ENCODE measurements around the gene MRPS18B. TPM values are rescaled to one million over a fixed set of nuclear protein-coding genes. Genes with fewer than 3 reads are reported as not detected.

Gene MRPS18B
- total RNA-seq, 1 donor from 2014 or later = 57.7 TPM

DNA sequence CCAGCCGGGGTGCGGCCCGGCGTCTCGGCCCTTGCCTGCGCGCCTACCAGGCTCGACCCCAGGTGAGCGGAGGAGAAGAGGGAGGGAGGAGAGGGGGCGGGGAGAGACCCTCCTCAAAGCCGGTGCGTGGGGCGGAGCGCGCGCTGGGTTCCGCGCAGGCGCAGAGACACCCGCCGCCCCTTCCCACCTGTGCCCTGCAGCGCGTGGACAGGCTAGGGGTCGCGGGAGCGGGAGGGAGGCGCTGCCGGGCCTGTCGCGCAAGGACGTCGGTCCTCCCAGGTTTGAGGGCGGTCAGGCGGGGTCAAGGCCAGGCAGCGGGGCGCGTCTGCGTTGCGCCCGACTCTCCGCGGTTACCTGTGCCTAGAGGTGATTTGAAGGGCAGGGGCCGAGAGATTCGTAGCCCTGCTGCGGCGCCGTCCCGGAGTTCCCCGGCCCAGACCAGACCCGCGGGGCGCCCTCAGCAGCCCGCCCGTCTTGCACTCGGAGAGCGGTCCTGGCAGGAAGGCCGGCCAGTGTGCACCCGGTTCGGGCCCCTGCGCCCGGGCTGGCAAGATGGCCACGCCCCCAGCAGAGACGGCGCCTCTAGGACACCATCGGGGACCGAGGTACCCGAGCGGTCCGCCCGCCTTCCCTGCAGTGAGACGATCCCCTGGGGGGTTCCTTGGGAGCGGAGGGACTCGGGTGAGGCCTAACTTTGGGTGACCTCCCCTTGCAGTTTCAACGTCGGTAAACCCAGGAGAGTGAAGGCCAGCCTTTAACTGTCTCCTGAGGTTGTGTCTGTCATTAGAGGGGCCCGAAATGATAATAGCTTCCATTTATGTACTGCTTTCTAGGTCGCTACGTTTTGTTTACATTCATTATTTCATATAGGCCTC lies 29.8 kb downstream of the MRPS18B start:
- intact Hi-C loops (cut with micrococcal nuclease) = loop anchor here (1.0 to 2.0 kb wide), 7 partner anchors 21 to 158 kb away; partner anchors contain the start of genes ABCF1, ATAT1, DHX16 and GNL1
- peaks cover 35% of the 10 kb centered on the region for H3K4me1 Mint-ChIP-seq
- DNase-seq (peak; percentile 72), ATAC-seq (ENCODE audit: low read depth) (peak; percentile 68)
- no peak for TF ChIP-seq CTCF (IDR thresholded peaks at IDR 0.05)
- H3K27me3 Mint-ChIP-seq = no peaks in the 10 kb centered on the region
- peaks cover 57% of the 10 kb centered on the region for H3K36me3 Mint-ChIP-seq (ENCODE audit: low read depth)
- CTCF ChIA-PET = interaction anchor here (0.7 to 2.3 kb wide), 4 partner anchors 32 to 164 kb away, joined by 3 to 5 read pairs (median 3); no protein-coding TSS in a partner anchor
- no peaks in the 10 kb centered on the region for H3K9me3 Mint-ChIP-seq
- H3K4me3 Mint-ChIP-seq = peak overlapping the region; percentile 91
- H3K27ac Mint-ChIP-seq = peak overlapping the region; percentile 90
- POLR2A ChIA-PET = interaction anchor here (0.5 to 1.7 kb wide), 8 partner anchors 21 to 235 kb away, joined by 3 to 21 read pairs (median 4); partner anchors contain the start of genes ATAT1, MRPS18B and PPP1R10

- ChIA-PET CTCF (interaction anchor here (1.8 kb wide), 1 partner anchor 80 kb away, joined by 6 read pairs; no protein-coding TSS in a partner anchor), POLR2A (interaction anchor here (0.6 to 4.1 kb wide), 7 partner anchors 31 to 709 kb away, joined by 3 to 24 read pairs (median 5); no protein-coding TSS in a partner anchor)
- intact Hi-C loops (cut with micrococcal nuclease) = no loop called here
- no peak for TF ChIP-seq CTCF (IDR thresholded peaks at IDR 0.05)
- ATAC-seq (ENCODE audit: low read depth) (no peak), DNase-seq (no peak)
- Mint-ChIP-seq H3K36me3 (ENCODE audit: low read depth) (peaks cover 56% of the 10 kb centered on the region), H3K4me3 (peak overlapping the region; percentile 8), H3K4me1 (peaks cover 23% of the 10 kb centered on the region), H3K9me3 (no peaks in the 10 kb centered on the region), H3K27ac (peak overlapping the region; percentile 82), H3K27me3 (no peaks in the 10 kb centered on the region)
These were observed 33.5 kb downstream of the MRPS18B start for GRCh38 chr6:30651143-30651542.

GRCh38 chr6:30654798-30655742 lies 37.4 kb downstream of the MRPS18B start:
- DNase-seq = no peak
- H3K4me1 Mint-ChIP-seq = peaks cover 8% of the 10 kb centered on the region
- no peak overlapping the region for H3K4me3 Mint-ChIP-seq
- no peaks in the 10 kb centered on the region for H3K9me3 Mint-ChIP-seq
- TF ChIP-seq CTCF (IDR thresholded peaks at IDR 0.05) = no peak
- intact Hi-C loops (cut with micrococcal nuclease) = no loop called here
- H3K27me3 Mint-ChIP-seq = no peaks in the 10 kb centered on the region
- no peak for ATAC-seq (ENCODE audit: low read depth)
- H3K27ac Mint-ChIP-seq = no peak overlapping the region
- H3K36me3 Mint-ChIP-seq (ENCODE audit: low read depth) = peaks cover 81% of the 10 kb centered on the region
- ChIA-PET CTCF (no interaction called here), POLR2A (no interaction called here)

- H3K36me3 Mint-ChIP-seq (ENCODE audit: low read depth) = peaks cover 84% of the 10 kb centered on the region
- no peak for TF ChIP-seq CTCF (IDR thresholded peaks at IDR 0.05)
- no peak overlapping the region for H3K27ac Mint-ChIP-seq
- H3K27me3 Mint-ChIP-seq = no peaks in the 10 kb centered on the region
- ChIA-PET CTCF (no interaction called here), POLR2A (no interaction called here)
- peaks cover 8% of the 10 kb centered on the region for H3K4me1 Mint-ChIP-seq
- H3K4me3 Mint-ChIP-seq = no peak overlapping the region
- intact Hi-C loops (cut with micrococcal nuclease) = no loop called here
- ATAC-seq (ENCODE audit: low read depth) (no peak), DNase-seq (no peak)
- H3K9me3 Mint-ChIP-seq = no peaks in the 10 kb centered on the region
These were observed 38.1 kb downstream of the MRPS18B start for GRCh38 chr6:30655743-30656094.
